NCI-H128 (cell line): Measurements from ENCODE around the gene WDR17.
A peak's percentile ranks its signal among the peaks of the same experiment; 100 is the strongest.

ENCODE experiments used
- DNase-seq: peaks from one replicate; lab custom pipeline; 2025; ENCODE audit not compliant: unreplicated experiment; lab: John Stamatoyannopoulos, UW

Gene WDR17

DNA sequence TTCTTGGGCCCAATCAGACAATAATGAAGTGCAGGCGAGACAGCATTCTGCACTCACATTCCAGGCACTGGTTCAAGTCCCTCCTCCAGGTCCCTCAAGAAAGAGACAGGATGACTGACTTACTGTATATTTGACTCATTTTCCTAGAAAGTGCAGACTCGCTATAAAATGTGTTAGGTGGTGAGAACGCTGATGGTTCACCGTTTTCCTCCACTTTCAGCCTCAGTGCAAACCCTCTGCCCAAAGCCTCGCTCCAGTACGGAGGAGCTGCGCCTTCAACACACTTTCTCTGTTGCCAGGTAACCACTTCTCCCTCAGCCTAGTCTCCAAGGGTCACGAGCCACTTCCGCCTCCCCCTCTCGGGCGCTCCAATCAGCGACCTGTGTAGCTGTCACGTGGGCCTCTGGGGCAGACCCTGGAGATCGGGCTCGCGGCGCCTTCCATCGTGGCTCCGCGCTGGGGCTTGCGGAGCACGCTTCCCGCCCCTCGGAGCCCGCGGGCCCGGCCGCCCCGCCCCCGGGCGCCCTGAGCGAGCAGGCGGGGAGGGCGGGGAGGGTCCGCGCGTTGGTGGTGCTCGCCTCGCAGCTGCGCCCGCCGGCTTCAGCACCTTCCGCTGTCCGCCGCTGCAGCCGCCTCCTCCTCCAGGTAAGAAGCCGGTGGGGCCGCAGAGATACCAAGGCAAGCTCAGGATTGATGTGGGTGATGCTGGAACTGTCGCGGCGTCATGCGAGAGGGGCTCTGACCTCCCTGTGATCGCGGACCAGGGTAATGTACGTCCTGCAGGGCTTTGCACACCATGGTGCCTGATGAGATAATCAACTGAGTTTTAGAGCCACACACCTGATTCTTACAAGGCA is at the start of gene WDR17:
WDR17 (plus strand) TSS at position 407 of the 857 bp plus-strand sequence. CDS start 45,740 bp downstream, outside the sequence.
- peak; percentile 89 for DNase-seq

DNA sequence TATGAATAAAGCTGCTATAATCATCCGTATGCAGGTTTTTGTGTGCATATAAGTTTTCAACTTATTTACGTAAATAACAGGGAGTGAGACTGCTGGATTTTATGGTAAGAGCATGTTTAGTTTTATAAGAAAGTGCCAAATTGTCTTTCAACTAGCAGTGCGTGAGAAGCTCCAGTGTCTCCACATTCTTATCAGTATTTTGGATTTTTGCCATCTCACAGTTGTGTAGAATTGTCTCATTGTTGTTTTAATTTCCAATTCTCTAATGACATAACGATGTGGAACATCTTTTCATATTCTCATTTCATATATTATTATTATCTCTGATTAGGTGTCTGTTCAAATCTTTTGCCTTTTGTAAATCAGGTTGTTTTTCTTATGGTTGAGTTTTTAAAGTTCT is 49.0 kb upstream of the WDR17 start:
- DNase-seq, result no peak

DNA sequence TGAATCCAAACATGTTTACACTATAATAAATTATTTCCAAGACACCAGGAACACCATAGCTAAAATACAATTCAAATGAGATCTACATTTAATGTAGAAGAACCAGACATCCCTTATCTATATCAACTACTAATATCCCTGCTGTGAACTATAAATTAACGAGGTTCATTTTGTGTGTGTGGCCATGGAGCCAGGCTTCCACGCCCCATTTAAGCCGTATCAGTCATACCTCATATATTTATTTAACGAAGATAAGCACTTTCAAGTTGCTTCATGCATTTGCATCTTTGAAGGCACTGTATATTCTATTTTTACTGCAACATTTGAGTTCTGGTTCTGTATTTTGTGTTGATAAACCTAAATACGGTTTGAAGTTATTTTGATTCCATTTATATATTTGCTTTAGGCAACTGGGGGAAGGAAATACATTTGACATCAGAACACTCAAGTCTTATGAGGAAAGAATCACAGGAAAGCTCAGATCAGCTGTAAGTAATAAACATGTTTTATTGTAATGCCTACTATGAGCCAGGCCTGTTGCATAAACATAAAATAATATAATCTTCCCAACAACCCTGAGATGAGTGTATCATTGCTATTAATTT is 45.1 kb upstream of the WDR17 start:
- no peak for DNase-seq

DNA sequence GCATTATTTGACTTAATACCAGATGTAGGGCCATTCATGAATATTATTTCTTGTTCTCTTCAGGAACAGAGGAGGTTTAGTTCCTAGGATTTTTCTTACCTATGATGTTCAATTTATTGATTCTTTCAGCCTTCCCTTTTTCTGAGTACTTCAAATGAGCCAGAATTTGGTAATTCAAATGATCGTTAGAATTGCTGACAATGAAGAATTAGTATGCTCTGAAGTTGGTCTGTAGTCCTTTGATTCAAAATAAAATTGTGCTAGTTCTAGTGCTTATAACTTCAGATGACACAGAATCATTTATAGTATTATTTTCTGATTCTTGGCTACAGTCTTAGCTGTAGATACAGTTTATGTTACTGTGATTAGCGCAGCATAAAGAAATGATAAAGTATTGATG is 35.2 kb upstream of the WDR17 start:
- no peak for DNase-seq

DNA sequence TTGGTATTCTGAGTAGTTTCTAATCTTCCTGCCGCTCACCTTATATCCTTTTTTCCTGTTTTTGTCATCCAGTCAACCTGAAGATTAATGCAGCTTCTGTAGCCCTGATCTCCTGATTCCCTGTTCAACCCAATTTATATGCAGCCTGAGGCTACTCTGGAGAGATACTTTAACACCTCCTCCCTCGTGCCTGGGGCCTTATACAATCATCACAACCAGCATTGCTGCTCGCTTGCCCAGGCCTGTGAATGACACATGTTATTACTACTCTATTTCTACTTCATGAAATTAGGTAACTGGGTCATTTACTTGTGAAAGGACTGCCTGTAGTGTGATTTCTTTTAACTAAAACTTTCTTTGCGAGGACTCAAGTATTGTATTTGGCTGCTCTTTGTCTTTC is 33.7 kb upstream of the WDR17 start:
- DNase-seq, result no peak

DNA sequence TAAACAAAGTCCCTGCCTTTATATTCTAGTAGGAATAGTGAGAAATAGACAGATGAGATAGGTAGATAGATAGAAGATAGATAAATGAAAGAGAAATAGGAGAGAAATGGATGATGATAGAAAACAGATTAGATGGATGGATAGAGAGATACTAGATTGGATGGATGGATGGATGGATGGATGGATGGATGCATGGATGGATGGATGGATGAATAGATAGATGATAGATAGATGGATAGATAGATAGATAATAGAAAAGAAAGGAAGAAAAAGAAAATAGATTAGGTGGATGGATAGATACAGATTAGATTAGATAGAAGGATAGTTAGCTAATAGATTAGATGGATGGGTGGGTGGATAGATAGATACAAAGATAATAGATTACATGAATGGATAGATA is 33.2 kb upstream of the WDR17 start:
- DNase-seq, result no peak

DNA sequence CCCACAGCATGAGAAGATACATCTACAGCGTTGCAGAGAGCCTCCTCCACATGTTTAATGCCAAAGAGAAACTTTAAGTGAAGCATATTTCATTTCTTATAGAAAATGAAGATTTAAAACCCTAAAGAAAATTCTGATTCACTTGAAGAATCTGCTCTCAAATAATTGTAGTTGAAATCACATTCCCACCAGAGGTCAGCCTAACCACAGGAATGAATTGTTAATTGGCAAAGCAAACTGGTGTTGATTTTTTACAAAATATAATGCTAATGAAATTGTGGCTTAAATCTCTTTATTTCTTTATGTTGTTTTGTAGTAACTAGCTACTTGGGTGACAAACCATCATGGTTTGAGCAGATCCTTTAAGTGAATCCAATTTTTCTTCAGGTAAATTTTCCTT is 31.1 kb upstream of the WDR17 start:
- DNase-seq, result peak; percentile 34

DNA sequence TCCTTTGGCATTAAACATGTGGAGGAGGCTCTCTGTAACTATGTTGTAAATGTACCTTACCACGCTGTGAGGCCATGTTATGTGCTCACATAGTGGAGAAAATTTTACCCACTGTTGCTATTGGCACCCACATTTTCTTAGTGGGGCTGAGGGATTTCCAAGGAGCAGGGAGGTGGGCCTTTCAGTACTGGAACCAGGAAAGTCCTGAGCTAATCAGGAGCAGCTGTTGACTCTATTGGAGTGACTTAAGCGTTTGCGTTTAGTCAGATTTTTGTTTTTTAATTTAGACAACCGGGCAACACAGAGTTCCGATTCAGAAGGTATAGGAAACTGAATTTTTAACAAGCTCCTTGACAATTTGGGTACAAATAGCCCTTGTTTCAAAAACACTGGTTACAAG is 30.7 kb upstream of the WDR17 start:
- DNase-seq, result no peak

DNA sequence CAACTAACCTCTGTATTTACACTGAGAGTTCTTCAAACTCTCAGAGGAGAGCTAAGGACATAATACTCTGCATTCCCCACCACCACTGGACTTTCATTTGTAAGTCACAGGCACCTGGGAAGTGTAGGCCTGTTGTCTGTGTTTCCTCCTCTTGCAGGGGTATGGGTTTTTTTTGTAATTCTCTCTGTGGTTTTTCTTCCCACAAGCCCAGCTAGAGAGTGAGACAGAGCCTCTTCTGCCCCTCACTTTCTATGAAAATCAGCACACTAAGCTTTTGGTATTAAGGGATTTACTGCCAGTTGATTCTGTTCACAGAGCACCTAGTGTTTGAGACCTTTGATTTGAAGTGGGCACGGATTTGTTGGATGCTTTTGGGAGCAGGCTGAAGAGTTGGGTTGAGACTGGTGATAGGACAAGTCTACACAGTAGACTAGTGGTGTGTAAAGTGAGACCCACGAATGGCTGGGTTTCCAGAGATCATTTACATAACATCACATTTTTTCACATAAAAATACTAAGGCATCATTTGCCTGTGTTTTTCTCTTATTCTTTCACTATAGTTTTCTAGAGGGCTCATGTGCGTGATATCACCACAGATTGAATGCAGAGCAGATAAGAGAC is 28.9 kb upstream of the WDR17 start:
- no peak for DNase-seq

DNA sequence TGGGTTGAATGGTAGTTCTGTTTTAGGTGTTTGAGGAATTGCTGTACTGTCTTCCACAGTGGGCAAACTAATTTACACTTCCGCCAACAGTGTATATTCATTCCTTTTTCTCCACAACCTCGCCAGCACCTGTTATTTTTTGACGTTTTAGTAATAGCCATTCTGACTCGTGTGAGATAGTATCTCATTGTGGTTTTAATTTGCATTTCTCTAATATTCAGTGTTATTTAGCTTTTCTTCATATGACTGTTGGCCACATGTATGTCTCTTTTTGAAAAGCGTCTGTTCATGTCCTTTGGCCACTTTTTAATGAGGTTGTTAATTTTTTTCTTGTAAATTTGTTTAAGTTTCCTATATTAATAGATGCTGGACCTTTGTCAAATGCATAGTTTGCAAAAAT is 26.9 kb upstream of the WDR17 start:
- DNase-seq, result no peak

DNA sequence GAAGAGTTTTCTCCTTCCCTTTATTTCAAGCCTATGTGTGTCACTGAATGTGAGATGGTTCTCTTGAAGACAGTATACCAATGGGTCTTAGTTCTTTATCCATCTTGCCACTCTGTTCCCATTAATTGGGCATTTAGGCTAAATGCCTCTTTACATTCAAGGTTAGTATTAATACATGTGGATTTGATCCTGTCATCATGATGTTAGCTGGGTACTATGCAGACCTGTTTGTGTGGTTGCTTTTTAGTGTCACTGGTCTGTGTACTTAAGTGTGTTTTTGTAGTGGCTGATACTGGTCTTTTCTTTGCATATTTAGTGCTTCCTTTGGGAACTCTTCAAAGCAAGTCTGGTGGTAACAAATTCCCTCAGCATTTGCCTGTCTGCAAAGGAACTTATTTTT is 23.4 kb upstream of the WDR17 start:
- DNase-seq, result no peak

DNA sequence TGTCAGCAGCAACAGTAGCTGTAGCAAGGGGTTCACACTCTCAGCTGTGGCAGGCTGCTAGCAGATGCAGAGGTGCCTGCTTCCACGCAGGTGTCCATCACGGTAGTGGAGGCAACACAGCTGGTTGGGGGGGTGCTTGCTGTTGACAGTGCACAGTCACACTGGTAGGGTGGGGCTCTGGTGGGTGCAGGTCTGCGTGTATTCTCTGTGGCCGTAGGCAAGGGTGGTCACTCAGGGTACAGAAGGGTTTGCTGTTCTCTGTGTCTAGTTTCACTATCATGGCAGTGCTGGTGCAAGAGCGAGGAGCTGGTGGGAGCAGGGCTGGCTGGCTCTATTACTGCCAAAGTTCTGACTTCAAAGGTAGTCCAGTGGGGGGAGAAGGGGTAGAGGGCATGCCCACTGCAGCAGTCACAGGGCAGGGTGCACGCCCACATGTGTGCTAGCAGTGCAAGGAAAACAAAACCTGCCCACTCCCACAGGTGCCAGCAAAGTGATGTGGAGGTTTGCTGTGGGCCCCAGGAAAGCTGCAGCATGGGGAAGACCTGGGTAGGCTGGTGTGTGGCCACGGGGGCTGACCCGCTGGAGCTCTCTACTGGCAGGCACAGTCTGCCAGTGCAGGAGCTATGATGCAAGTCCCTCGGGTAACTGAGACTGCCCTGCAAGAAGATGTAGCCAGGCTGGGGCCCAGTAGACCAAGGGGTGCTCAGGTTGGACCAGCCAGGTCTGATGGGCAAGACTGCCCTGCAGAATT is 21.6 kb upstream of the WDR17 start:
- no peak for DNase-seq

DNA sequence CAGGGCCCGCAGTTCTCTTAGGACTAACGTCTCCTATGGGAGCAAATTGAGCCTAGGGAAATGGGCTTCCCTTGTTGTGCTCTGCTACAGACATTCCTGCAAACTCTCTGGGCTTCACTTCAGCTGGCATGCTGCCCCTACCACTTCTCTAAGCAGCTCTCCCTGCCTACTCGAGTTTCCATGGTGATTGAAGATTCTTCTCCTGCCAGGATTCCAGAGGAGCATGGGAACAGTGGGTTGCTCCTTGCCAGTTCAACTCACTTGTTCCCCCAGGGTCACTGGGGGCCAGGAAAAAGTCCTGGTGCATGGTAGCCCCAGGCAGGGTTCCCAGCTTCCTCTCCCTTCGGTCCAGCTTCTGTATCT is 21.1 kb upstream of the WDR17 start:
- DNase-seq, result no peak

DNA sequence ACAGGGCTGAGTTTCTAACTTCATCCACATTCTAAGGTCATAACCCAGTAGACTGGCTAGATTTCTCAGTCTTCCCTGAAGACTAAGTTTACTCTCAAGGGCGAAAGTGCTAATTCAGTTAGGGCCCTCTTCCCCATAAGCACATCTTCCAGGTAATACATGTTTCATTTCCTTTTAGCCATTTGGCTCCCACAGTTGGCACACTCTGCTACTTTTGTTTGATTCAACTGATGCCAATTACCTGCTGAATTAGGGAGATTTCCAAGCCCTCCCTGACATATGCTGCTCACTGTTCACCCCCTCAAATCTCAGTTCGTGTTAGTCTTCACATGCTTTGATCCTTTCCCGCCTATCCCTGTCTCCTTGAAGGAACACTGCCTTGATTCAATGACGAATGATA is 17.0 kb upstream of the WDR17 start:
- DNase-seq, result no peak

DNA sequence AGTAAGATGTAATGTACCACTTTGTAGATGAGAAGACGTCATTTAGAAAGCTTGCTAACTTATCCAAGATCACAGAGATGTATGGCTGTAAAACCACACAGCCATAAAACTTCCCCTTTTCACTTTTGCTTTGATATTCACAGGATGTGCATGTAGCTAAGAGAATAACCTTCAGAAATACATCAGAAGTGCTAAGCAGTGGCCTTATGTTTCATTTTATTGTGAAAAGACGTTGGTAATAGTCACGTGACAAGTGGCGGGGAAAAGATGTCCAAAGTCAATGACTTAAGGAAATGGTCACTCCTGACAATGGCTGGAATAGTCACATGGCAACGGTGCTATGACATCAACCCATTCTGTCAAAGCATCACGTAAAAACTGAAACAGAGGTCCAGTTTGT is 12.9 kb upstream of the WDR17 start:
- DNase-seq, result no peak

DNA sequence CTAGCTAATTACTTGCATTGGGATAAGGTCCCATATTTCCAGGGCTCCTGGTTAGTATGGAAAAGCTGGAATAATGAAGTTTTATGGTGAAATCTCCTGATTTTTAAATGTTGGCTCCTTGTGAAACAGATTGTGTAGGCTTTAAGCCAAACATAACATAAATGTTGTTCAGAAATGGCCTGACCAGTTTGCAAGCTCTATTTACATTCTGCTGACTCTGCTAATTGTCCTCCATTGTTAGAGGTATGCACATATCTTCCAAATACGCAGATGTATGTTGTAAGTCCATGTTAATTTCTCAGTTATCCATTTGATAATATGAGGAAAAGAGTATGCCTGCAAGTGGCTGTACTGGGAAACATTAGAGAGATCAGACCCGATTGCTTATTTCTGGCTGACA is 11.9 kb upstream of the WDR17 start:
- no peak for DNase-seq

DNA sequence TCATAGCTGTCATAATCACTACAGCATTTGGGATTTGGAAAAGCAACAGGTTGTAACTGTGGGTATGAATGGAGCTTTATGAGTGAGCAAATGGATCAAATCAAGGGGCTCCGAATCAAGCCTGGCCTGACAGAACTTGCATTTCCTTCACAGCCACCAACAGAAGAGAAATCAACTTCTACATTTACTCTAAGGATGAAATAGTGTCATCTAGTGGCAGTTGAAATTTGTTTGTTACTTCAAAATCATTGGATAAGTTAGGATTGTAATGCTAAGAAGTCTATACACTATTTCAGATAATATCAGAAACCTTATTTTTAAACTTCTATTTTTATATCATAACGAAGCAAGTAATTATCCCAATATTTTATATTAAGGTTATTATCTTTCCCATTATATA is 10.7 kb upstream of the WDR17 start:
- DNase-seq, result no peak

DNA sequence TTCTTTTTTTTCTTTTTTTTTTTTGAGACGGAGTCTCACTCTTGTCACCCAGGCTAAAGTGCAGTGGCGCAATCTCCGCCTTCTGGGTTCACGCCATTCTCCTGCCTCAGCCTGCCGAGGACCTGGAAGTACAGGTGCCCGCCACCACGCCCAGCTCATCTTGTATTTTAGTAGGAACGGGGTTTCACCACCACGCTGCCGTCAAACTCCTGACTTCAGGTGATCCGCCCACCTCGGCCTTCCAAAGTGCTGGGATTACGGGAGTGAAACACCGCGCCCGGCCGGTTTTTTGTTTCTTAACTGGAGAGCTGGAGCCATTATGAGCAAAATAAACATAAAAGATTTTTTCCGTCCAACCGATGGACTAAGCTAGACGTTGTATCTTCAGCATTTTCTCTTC is 1.9 kb upstream of the WDR17 start:
- DNase-seq, result no peak

DNA sequence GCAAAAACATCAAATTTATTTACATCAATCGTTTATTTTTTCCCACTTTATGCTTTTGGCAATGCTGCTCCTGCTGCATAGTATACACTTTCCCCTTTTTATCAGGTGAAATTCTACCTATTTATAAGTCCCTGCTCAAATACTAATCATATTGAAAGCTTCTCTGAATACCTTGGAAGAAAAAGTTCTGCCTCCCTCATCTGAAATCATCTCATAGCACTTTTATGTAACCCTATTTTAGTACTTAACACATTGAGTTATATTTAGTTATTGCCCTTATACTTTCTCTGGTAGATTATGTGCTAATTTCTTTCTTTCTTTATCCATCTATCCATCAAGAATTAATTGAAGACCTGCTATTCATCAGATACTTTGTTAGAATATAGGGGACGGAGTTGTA is 1.1 kb upstream of the WDR17 start:
- DNase-seq, result no peak

DNA sequence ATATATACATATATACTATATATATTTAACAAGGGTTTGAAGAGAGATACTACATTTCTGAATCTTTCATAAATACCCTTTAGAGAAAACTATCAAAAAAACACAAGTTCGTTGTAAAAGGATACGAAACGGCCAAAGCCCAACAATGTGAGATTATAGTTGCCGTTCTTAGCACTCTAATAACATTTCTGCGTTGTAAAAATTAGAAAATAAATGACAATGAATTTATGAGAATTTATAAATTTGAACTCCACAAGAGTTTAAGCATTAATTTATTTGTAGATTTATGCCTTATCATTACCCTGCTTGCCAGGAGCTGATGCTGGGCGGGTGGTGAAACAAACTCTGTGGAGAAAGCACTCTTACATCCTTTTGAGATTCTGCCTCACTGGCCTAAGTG is 1.1 kb downstream of the WDR17 start:
- no peak for DNase-seq

DNA sequence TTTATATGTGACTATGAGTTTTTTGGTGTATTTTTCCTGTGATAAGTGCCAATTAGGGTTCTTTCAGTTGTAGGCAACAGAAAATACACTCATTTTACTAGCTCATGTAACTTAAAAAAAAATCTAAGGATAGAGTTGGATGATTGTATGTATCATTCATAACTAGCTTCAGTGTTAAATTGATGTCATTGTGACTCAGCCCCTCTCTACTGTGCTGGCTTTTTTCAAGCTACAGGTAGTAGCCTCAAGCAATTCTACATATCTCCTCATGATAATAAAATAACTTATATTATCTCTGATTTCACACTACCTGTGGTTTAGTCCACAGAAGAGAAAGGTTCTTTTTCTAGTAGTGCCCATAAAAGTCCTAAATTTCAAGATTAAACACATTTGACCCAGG is 11.9 kb downstream of the WDR17 start:
- DNase-seq, result no peak

DNA sequence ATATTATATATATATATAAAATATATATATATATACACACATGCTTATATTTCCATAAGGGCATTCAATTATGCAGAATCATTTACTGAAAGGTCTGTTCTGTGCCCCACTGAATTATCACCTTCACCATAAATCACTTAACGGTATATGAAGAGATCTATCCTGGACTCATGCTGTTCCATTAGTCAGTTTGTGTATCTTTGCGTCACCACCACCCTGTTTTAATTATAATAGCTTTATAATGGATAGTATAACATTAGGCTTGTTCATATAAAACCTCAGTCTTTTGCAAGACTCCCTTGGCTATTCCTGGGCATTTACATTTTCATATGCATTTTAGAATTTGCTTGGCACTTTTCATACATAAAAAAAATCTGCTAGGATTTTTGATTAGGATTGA is 19.1 kb downstream of the WDR17 start:
- no peak for DNase-seq
